HEK293 (cell line): ENCODE results near the gene SPATA31C2.
"Not testable (repeated sequence)": the region's sequence is repeated elsewhere in the genome, so short reads cannot be mapped to it uniquely, and the experiment has no call there.

Source experiments
- ATF2 ChIP-seq: fragments of 450-650 bp; formaldehyde crosslinking; IDR thresholded peaks from 2 replicates; pipeline ENCODE4 v1.5.1; 2016; ENCODE audit warnings: missing biosample characterization, missing genetic modification characterization, low read depth
- CTCF ChIP-seq: fragments of 450-650 bp; formaldehyde crosslinking; IDR thresholded peaks from 2 replicates; pipeline ENCODE4 v1.5.1; 2016; ENCODE audit warnings: missing biosample characterization, missing genetic modification characterization
- ELK4 ChIP-seq: IDR thresholded peaks from 2 replicates; pipeline ENCODE4 v1.6.1; 2011; ENCODE audit warnings: mild to moderate bottlenecking, low read depth, low read length, borderline replicate concordance
- KLF17 ChIP-seq: fragments of 450-650 bp; formaldehyde crosslinking; IDR thresholded peaks from 2 replicates; pipeline ENCODE4 v1.5.1; 2016; ENCODE audit warnings: missing biosample characterization, missing genetic modification characterization
- YY1 ChIP-seq: fragments of 450-650 bp; formaldehyde crosslinking; IDR thresholded peaks from 2 replicates; pipeline ENCODE4 v1.5.1; 2018; ENCODE audit warnings: missing biosample characterization, missing genetic modification characterization
- ZBTB20 ChIP-seq: fragments of 450-650 bp; formaldehyde crosslinking; IDR thresholded peaks from 2 replicates; pipeline ENCODE4 v1.5.1; 2016; ENCODE audit warnings: missing biosample characterization, missing genetic modification characterization
- ZNF248 ChIP-seq: fragments of 450-650 bp; formaldehyde crosslinking; IDR thresholded peaks from 2 replicates; pipeline ENCODE4 v1.5.1; 2017; ENCODE audit warnings: missing biosample characterization, missing genetic modification characterization
- ZNF266 ChIP-seq: fragments of 450-650 bp; formaldehyde crosslinking; IDR thresholded peaks from 2 replicates; pipeline ENCODE4 v1.5.1; 2016; ENCODE audit warnings: missing biosample characterization, missing genetic modification characterization, low read depth
- ZNF280D ChIP-seq: fragments of 450-650 bp; formaldehyde crosslinking; IDR thresholded peaks from 2 replicates; pipeline ENCODE4 v1.5.1; 2016; ENCODE audit warnings: missing biosample characterization, missing genetic modification characterization

GRCh38 chr9:88114283-88114967, 23.9 kb downstream of the SPATA31C2 start:
- TF ChIP-seq CTCF (tag by site-specific recombination); ZNF248 (tag by site-specific recombination); ZNF280D (tag by site-specific recombination); ATF2 (tag by site-specific recombination); ZNF266 (tag by site-specific recombination); ZBTB20; KLF17 (tag by site-specific recombination); YY1 (tag by site-specific recombination); ELK4: not testable (repeated sequence)
